Colonic mucosa (tissue), 4 donors: ENCODE results near the gene CST11. TPM values are rescaled to one million over a fixed set of nuclear protein-coding genes. Genes with fewer than 3 reads are reported as not detected.

Source experiments
- DNase-seq: peaks from one replicate; pipeline ENCODE4 v3.0.0-alpha.2; 2020
- H3K27ac ChIP-seq: fragments of 200-600 bp; one replicate; pipeline ENCODE4 v1.8.0; 2021
- H3K27me3 ChIP-seq: fragments of 200-600 bp; one replicate; pipeline ENCODE4 v1.8.0; 2021
- H3K36me3 ChIP-seq: fragments of 200-600 bp; one replicate; pipeline ENCODE4 v1.8.0; 2021
- H3K4me1 ChIP-seq: fragments of 200-600 bp; one replicate; pipeline ENCODE4 v1.8.0; 2021; ENCODE audit warnings: mild to moderate bottlenecking
- H3K4me3 ChIP-seq: fragments of 200-600 bp; one replicate; pipeline ENCODE4 v1.8.0; 2021
- H3K9ac ChIP-seq, 2 donors: one replicate each; pipeline ENCODE4 v1.7.0; 2013; ENCODE audit warnings: control low read depth in 2 of 2, low read depth in 2 of 2, low read length in 2 of 2
- H3K9me3 ChIP-seq: fragments of 200-600 bp; one replicate; pipeline ENCODE4 v1.8.0; 2021
- intact Hi-C: fragments of 100-400 bp; cut with DNase I; formaldehyde crosslinking; loops from one replicate; pipeline ENCODE4 v1.14.1; 2022
- total RNA-seq, 2 donors: library from RNA; stranded (reverse); fragmentation: NEBNext Ultra II Directional in 1 of 2; extraction: Animal tissue kit (Norgen Biotek cat#: 25700) in 1 of 2; gene quantifications; one replicate each; pipeline ENCODE4 v1.2.1, GENCODE V29; 2021
- TF ChIP-seq, protein P1 (sequence below): fragments of 200-600 bp; IDR thresholded peaks from one replicate; pipeline ENCODE4 v1.8.0; 2022; ENCODE audit warnings: antibody characterized with exemption, mild to moderate bottlenecking
- donor health status: healthy.
- donor health status: DM: no; HTN: no; CAD: no.
- donor health status: DM: no; HTN: no; CAD: no.

CST11 gene
- total RNA-seq, 2 donors from 2014 or later: not detected

DNA sequence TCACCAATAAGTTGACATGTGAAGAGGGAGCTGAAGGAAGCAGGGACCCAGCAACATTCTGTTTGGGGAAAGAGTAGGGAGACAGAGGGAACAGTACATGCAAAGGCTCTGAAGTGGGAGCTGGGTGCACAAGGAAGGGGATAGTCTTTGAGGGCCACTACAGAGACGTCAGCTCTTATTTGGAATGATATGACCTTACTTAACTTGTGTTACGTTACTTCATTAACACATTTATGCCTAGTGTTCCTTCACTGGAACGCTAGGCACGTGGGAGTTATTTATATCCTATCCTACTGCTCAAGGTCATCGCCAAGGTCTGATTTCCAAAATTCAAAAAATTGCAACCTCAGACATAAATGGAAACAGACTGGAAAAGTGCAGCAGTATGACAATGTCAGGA, 51.6 kb downstream of the CST11 start:
- Histone ChIP-seq H3K9me3 (no peaks in the 10 kb centered on the region), H3K27ac (no peak overlapping the region), H3K4me1 (no peaks in the 10 kb centered on the region), H3K9ac (no peak overlapping the region), H3K36me3 (no peaks in the 10 kb centered on the region), H3K27me3 (no peaks in the 10 kb centered on the region), H3K4me3 (no peak overlapping the region)
- DNase-seq: no peak
- TF ChIP-seq, protein P1, sequence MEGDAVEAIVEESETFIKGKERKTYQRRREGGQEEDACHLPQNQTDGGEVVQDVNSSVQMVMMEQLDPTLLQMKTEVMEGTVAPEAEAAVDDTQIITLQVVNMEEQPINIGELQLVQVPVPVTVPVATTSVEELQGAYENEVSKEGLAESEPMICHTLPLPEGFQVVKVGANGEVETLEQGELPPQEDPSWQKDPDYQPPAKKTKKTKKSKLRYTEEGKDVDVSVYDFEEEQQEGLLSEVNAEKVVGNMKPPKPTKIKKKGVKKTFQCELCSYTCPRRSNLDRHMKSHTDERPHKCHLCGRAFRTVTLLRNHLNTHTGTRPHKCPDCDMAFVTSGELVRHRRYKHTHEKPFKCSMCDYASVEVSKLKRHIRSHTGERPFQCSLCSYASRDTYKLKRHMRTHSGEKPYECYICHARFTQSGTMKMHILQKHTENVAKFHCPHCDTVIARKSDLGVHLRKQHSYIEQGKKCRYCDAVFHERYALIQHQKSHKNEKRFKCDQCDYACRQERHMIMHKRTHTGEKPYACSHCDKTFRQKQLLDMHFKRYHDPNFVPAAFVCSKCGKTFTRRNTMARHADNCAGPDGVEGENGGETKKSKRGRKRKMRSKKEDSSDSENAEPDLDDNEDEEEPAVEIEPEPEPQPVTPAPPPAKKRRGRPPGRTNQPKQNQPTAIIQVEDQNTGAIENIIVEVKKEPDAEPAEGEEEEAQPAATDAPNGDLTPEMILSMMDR: no peak
- intact Hi-C loops: no loop called here

Other genes starting within 250 kb of the CST11 start
- 10 to 100 TPM; 12.4 to 16.6 TPM for gene NXT1, start 102.1 kb downstream of the CST11 start, total RNA-seq
- 1 to 10 TPM; 8.5 to 9.6 TPM for gene GZF1, start 90.7 kb downstream of the CST11 start, total RNA-seq
- 1 to 10 TPM; 7.5 to 8.4 TPM for gene NAPB, start 31.4 kb downstream of the CST11 start, total RNA-seq
- not detected for gene CSTL1, start 13.2 kb downstream of the CST11 start, total RNA-seq
- not detected for gene CST8, start 38.2 kb upstream of the CST11 start, total RNA-seq
- gene CST9L, start 115.6 kb upstream of the CST11 start, total RNA-seq: not detected
- gene CST9, start 153.0 kb upstream of the CST11 start, total RNA-seq: not detected
- gene CST3, start 185.1 kb upstream of the CST11 start, total RNA-seq: 100 to 1,000 TPM; 606 to 666 TPM
- gene CST4, start 236.2 kb upstream of the CST11 start, total RNA-seq: not detected